HEK293 (cell line): ENCODE measurements around the gene DSTN.
A peak's percentile ranks its signal among the peaks of the same experiment; 100 is the strongest.

Experiments used
- CTCF ChIP-seq: fragments of 450-650 bp; formaldehyde crosslinking; IDR thresholded peaks from 2 replicates; pipeline ENCODE4 v1.5.1; 2016; ENCODE audit warnings: missing biosample characterization, missing genetic modification characterization
- ZNF239 ChIP-seq: fragments of 450-650 bp; formaldehyde crosslinking; IDR thresholded peaks from 2 replicates; pipeline ENCODE4 v1.5.1; 2016; ENCODE audit warnings: missing biosample characterization, missing genetic modification characterization

- TF ChIP-seq CTCF (tag by site-specific recombination): peak; percentile 32; the same call in 1 of the 2 replicates
- TF ChIP-seq ZNF239 (tag by site-specific recombination): no peak
These were observed 675 bp downstream of the DSTN start for GRCh38 chr20:17570347-17571152.
